RWPE2 (cell line): Measurements from ENCODE around the gene CWH43.
"Not testable (repeated sequence)": the region's sequence is repeated elsewhere in the genome, so short reads cannot be mapped to it uniquely, and the experiment has no call there.

Experiments used
- ATAC-seq: fragments of 200-7000 bp; cut with Tn5 transposase; 3 replicates; pipeline ENCODE4 v1.9.1; 2021; ENCODE audit warnings: low read depth
- DNase-seq: peaks from one replicate; pipeline ENCODE4 v3.0.0-alpha.2; 2020; ENCODE audit warnings: low spot score
- H3K27ac ChIP-seq: fragments of 450-650 bp; 2 replicates; pipeline ENCODE4 v1.5.1; 2017; ENCODE audit warnings: mild to moderate bottlenecking; ENCODE audit not compliant: poor library complexity, severe bottlenecking
- H3K27me3 ChIP-seq: fragments of 250-450 bp; sonication (Bioruptor Pico); 2 replicates; pipeline ENCODE4 v1.5.1; 2021; ENCODE audit warnings: mild to moderate bottlenecking, moderate library complexity; ENCODE audit not compliant: insufficient read depth, poor library complexity, severe bottlenecking
- H3K36me3 ChIP-seq: fragments of 250-450 bp; sonication (Bioruptor Pico); 2 replicates; pipeline ENCODE4 v1.5.1; 2020; ENCODE audit warnings: low read depth, mild to moderate bottlenecking, moderate library complexity
- H3K4me1 ChIP-seq: fragments of 250-450 bp; sonication (Bioruptor Pico); 2 replicates; pipeline ENCODE4 v1.5.1; 2021; ENCODE audit warnings: mild to moderate bottlenecking, moderate library complexity; ENCODE audit not compliant: insufficient read depth, poor library complexity, severe bottlenecking
- H3K4me3 ChIP-seq: fragments of 250-450 bp; sonication (Bioruptor Pico); 2 replicates; pipeline ENCODE4 v1.5.1; 2021; ENCODE audit warnings: mild to moderate bottlenecking, moderate library complexity; ENCODE audit not compliant: severe bottlenecking
- H3K9me3 ChIP-seq: fragments of 250-450 bp; sonication (Bioruptor Pico); 2 replicates; pipeline ENCODE4 v1.5.1; 2021; ENCODE audit warnings: mild to moderate bottlenecking, moderate library complexity; ENCODE audit not compliant: severe bottlenecking
- TF ChIP-seq, protein P1 (sequence below): fragments of 450-650 bp; IDR thresholded peaks from one replicate; pipeline ENCODE4 v1.5.1; 2017; ENCODE audit warnings: mild to moderate bottlenecking, moderate library complexity; ENCODE audit not compliant: poor library complexity, severe bottlenecking

Gene CWH43

DNA sequence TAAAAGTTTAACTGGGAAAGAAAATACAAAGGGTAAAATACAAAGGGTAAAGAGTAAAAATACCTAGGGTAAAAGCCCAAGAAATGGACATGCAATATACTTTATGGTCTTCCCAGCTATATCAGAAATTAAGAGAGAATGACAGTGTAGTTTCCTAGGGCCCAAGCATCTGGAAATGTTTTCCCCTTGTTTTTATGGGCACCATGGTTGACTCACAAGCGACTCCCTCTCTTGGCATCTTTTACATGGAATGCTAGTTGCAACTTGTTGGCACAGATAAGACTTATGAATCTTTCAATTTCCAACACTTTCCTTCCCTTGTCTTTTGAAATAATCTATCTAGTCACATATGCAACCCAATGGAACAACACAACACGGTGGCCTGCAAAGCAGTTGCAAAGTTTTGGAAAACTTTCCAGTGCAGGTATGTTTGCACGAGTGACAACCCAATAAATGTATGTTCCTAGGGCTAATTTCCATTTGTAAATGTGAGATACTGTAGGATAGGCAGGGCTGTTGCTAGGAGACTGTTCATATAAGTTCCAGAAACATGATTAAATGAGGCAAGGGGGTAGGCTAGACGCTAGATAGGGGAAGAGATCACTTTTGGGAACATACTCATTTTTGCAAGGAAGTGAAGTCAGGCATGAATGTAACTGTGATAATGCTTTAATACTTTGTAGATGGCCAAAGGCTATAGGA is 36.4 kb upstream of the CWH43 start:
- no peak for DNase-seq
- no peak overlapping the region for H3K4me3 ChIP-seq
- H3K9me3 ChIP-seq, result no peaks in the 10 kb centered on the region
- TF ChIP-seq, protein P1, sequence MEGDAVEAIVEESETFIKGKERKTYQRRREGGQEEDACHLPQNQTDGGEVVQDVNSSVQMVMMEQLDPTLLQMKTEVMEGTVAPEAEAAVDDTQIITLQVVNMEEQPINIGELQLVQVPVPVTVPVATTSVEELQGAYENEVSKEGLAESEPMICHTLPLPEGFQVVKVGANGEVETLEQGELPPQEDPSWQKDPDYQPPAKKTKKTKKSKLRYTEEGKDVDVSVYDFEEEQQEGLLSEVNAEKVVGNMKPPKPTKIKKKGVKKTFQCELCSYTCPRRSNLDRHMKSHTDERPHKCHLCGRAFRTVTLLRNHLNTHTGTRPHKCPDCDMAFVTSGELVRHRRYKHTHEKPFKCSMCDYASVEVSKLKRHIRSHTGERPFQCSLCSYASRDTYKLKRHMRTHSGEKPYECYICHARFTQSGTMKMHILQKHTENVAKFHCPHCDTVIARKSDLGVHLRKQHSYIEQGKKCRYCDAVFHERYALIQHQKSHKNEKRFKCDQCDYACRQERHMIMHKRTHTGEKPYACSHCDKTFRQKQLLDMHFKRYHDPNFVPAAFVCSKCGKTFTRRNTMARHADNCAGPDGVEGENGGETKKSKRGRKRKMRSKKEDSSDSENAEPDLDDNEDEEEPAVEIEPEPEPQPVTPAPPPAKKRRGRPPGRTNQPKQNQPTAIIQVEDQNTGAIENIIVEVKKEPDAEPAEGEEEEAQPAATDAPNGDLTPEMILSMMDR, result no peak
- peak overlapping the region; percentile 83 for H3K27ac ChIP-seq
- peaks cover 49% of the 10 kb centered on the region for H3K4me1 ChIP-seq
- ATAC-seq, result peak; percentile 83
- no peaks in the 10 kb centered on the region for H3K27me3 ChIP-seq
- no peaks in the 10 kb centered on the region for H3K36me3 ChIP-seq

DNA sequence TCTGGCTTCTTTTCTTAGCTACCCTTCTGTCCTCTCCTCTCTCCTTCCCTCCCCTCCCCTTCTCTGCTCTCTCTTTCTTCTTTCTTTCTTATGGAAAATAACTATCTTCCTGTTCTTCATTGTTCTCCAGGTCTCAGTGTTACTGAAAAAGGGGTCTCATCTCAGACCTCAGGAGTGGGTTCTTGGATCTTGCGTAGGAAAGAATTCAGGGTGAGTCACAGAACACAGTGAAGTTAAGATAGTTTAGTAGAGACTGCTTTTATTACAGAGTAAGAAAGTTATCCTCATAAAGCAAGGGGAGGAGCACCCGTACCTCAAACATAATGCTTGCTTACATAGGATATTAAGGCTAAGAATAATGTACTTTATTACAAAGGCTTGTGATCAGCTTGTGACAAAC is 31.8 kb upstream of the CWH43 start:
- ATAC-seq (peak; percentile 57), DNase-seq (no peak)
- Histone ChIP-seq H3K27me3 (no peaks in the 10 kb centered on the region), H3K27ac (peak overlapping the region; percentile 95), H3K4me3 (no peak overlapping the region), H3K4me1 (peaks cover 33% of the 10 kb centered on the region), H3K9me3 (no peaks in the 10 kb centered on the region), H3K36me3 (no peaks in the 10 kb centered on the region)
- TF ChIP-seq, protein P1, result no peak

DNA sequence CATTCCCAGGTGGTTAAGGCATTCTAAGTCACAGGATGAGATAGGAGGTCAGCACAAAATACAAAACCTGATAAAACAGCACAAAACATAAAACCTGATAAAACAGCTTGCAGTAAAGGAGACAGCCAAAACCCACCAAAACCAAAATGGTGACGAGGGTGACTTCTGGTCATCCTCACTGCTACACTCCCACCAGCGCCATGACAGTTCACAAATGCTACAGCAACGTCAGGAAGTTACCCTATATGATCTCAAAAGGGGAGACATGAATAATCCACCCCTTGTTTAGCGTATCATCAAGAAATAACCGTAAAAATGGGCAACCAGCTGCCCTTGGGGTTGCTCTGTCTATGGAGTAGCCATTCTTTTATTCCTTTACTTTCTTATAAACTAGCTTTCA is 28.7 kb upstream of the CWH43 start:
- not testable (repeated sequence) for H3K27ac ChIP-seq, DNase-seq, H3K4me3 ChIP-seq, H3K9me3 ChIP-seq, ATAC-seq, H3K27me3 ChIP-seq, H3K36me3 ChIP-seq
- H3K4me1 ChIP-seq, result peaks cover 39% of the 10 kb centered on the region

DNA sequence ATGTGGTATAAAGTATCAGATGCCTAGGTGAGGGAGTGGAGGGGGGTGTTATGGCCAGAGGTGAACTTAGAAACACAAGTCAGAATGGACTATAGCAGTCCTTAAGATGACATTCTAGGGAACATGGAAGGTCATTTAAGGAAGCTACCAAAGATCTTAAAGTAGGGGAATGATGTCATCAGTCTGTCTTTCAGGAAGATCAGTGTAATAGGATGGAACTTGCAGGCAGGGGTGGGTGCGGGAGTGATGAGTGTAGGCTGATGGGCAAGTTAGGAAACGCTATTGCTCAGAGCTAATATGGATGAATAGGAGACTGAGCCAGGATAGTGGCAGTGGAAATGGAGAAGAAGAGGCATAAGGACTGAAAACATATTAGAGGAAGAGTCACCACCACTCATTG is 27.5 kb upstream of the CWH43 start:
- H3K27ac ChIP-seq, result no peak overlapping the region
- peaks cover 39% of the 10 kb centered on the region for H3K4me1 ChIP-seq
- ATAC-seq (no peak), DNase-seq (no peak)
- TF ChIP-seq, protein P1, result no peak
- no peak overlapping the region for H3K4me3 ChIP-seq
- no peaks in the 10 kb centered on the region for H3K27me3 ChIP-seq
- H3K36me3 ChIP-seq, result no peaks in the 10 kb centered on the region
- H3K9me3 ChIP-seq, result no peaks in the 10 kb centered on the region

DNA sequence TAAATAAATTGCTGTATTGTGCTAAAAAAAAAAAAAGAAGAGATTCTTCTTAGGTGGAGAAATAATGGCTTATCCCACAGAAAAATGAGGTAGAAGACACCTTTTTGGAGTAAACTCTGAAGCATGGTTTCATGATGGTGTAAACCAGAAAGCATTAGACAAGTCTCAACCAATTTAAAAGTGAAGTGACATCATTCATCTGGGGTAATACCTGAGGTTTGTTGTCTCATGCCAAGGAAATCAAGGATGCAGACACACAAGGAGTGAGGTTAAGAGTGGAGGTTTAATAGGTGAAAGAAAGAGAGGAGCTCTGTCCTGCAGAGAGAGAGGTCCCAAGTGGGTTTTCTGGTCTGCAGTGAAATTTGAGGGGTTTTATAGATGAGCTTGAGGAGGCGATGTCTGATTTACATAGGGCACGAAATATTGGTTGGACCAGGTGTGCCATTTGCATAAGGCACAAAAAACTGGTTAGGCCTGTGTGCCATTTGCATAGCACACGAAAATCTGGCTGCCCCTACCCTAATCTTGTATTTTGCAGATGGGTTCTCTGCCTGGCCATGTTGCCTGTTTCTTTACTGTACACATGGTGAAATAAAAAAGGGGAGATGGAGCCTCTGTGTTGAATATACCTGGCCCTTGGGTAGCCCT is 25.0 kb upstream of the CWH43 start:
- ATAC-seq (peak; percentile 69), DNase-seq (no peak)
- Histone ChIP-seq H3K9me3 (no peaks in the 10 kb centered on the region), H3K27me3 (no peaks in the 10 kb centered on the region), H3K4me3 (no peak overlapping the region), H3K27ac (peak overlapping the region; percentile 47), H3K36me3 (no peaks in the 10 kb centered on the region), H3K4me1 (peaks cover 18% of the 10 kb centered on the region)
- TF ChIP-seq, protein P1, result no peak
